Cardiac fibroblast (primary cell): ENCODE results near the gene MSTN.

Experiments
- DNase-seq, 2 donors: peaks; one replicate each; pipeline versions ENCODE4 v3.0.0 to v3.0.0-alpha.2; 2010; ENCODE audit warnings: low read depth in 2 of 2
- H3K4me3 ChIP-seq, 2 donors: replicated peaks in 1 of 2; 1 replicate in 1 of 2; 2 replicates in 1 of 2; pipeline ENCODE4 v1.5.1; 2011; ENCODE audit warnings: low read depth in 2 of 2, low read length in 2 of 2, mild to moderate bottlenecking in 2 of 2, moderate library complexity in 1 of 2
- TF ChIP-seq, protein P1 (sequence below): IDR thresholded peaks from one replicate; pipeline ENCODE4 v1.5.1; 2011; ENCODE audit warnings: low read depth, mild to moderate bottlenecking, low read length, inconsistent platforms

The MSTN gene

GRCh38 chr2:190103144-190103543, 40.6 kb upstream of the MSTN start:
- TF ChIP-seq, protein P1, sequence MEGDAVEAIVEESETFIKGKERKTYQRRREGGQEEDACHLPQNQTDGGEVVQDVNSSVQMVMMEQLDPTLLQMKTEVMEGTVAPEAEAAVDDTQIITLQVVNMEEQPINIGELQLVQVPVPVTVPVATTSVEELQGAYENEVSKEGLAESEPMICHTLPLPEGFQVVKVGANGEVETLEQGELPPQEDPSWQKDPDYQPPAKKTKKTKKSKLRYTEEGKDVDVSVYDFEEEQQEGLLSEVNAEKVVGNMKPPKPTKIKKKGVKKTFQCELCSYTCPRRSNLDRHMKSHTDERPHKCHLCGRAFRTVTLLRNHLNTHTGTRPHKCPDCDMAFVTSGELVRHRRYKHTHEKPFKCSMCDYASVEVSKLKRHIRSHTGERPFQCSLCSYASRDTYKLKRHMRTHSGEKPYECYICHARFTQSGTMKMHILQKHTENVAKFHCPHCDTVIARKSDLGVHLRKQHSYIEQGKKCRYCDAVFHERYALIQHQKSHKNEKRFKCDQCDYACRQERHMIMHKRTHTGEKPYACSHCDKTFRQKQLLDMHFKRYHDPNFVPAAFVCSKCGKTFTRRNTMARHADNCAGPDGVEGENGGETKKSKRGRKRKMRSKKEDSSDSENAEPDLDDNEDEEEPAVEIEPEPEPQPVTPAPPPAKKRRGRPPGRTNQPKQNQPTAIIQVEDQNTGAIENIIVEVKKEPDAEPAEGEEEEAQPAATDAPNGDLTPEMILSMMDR = no peak
- DNase-seq = no peak
- H3K4me3 ChIP-seq = no peak overlapping the region

DNA sequence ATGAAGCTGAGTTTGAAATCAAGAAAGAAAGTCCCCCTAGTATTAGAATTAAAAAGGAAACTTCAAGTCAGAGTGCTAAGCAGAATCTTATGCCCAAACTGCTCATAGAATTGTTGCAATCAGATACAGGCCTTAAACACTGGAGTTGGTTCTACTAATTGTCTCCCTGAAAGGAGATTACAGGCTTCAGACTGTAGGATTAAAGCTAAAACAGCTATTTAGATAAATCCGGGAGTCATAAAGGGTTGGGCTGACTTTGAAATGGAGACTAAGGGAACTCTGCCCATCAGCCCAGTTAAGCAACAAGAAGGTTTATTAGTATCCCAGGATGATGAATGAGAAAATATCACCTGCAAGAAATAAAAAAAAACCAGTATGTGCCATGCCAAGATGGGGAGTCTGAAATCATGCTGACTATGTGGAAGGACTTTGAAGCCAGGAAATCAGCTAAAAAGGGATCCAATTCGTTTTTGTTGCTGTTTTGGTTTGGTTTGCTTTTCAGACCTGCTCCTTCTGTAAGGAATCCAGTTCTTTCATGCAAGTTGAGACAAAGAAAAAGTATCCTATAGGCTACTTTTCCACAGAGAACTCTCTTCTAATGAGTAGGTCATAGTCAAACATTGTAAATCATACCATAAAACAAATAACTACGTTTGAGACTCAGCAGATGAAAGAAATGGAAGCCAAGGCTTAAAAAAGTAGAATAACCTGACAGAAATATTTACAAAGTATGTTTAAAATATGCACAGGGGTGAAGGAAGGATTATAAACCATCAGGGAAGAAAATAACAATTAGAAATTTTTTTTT, 37.6 kb upstream of the MSTN start:
- TF ChIP-seq, protein P1 = no peak
- no peak overlapping the region for H3K4me3 ChIP-seq
- no peak for DNase-seq

DNA sequence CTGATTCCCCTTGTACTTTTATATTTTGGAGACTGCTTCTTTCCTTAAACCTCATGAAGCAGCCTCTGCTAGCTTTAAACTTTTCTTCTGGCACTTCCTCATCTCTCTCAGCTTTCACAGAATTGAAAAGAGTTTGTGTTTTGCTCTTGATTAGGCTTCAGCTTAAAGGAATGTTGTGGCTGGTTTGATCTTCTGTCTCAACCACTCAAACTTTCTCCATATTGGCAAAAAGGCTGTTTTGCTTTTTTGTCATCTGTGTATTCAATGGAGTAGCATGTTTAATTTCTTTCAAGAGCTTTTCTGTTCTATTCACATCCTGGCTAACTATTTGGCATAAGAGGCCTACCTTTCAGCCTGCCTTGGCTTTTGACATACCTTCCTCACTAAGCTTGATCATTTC, 36.3 kb upstream of the MSTN start:
- TF ChIP-seq, protein P1 = no peak
- H3K4me3 ChIP-seq = no peak overlapping the region
- DNase-seq = no peak

- no peak overlapping the region for H3K4me3 ChIP-seq
- DNase-seq = no peak
- TF ChIP-seq, protein P1 = no peak
These were observed 34.6 kb upstream of the MSTN start for GRCh38 chr2:190097115-190097514.

GRCh38 chr2:190094316-190094871, 31.9 kb upstream of the MSTN start:
- DNase-seq = no peak
- TF ChIP-seq, protein P1 = no peak
- H3K4me3 ChIP-seq = no peak overlapping the region

GRCh38 chr2:190093793-190094192, 31.3 kb upstream of the MSTN start:
- peak; percentile 35 to 55 for DNase-seq
- no peak overlapping the region for H3K4me3 ChIP-seq
- TF ChIP-seq, protein P1 = no peak
